Ishikawa (cell line): ENCODE data around the gene KRTAP7-1.

ENCODE experiments used
- CEBPB ChIP-seq: IDR thresholded peaks from 2 replicates; pipeline ENCODE4 v1.6.1; 2012
- CREB1 ChIP-seq: IDR thresholded peaks from 2 replicates; pipeline ENCODE4 v1.6.1; 2012; ENCODE audit warnings: low read depth
- EP300 ChIP-seq: IDR thresholded peaks from 2 replicates; pipeline ENCODE4 v1.6.1; 2012; ENCODE audit warnings: borderline replicate concordance
- FOXM1 ChIP-seq: IDR thresholded peaks from 2 replicates; pipeline ENCODE4 v1.6.1; 2012; ENCODE audit warnings: low read depth, borderline replicate concordance
- MAX ChIP-seq: IDR thresholded peaks from 2 replicates; pipeline ENCODE4 v1.6.1; 2012
- NFIC ChIP-seq: IDR thresholded peaks from 2 replicates; pipeline ENCODE4 v1.6.1; 2012
- REST ChIP-seq: IDR thresholded peaks from 2 replicates; pipeline ENCODE4 v1.6.1; 2012; ENCODE audit warnings: low read depth, mild to moderate bottlenecking
- TEAD4 ChIP-seq: IDR thresholded peaks from 2 replicates; pipeline ENCODE4 v1.6.1; 2012
- USF1 ChIP-seq: IDR thresholded peaks from 2 replicates; pipeline ENCODE4 v1.6.1; 2012

- TF ChIP-seq REST (no peak), FOXM1 (no peak), CEBPB (no peak), EP300 (no peak), CREB1 (no peak), MAX (no peak), NFIC (no peak), USF1 (no peak), TEAD4 (no peak)
Observed at GRCh38 chr21:30829659-30830058, at the start of gene KRTAP7-1.
